Activated CD4-positive, alpha-beta T cell treated with anti-CD3 and anti-CD28 coated beads for 36 hours (primary cell): ENCODE results near the gene PHF13. TPM values are rescaled to one million over a fixed set of nuclear protein-coding genes. Genes with fewer than 3 reads are reported as not detected.
"Not testable (repeated sequence)": the region's sequence is repeated elsewhere in the genome, so short reads cannot be mapped to it uniquely, and the experiment has no call there.

Source experiments
- ATAC-seq: fragments of 200-7000 bp; cut with Tn5 transposase; one replicate; pipeline ENCODE4 v1.10.0; 2021; ENCODE audit warnings: mild to moderate bottlenecking, moderate library complexity
- CTCF ChIA-PET: fragments of 350-600 bp; sonication (Branson Sonifier 250); formaldehyde crosslinking; loops from one replicate; lab custom pipeline; 2021; ENCODE audit warnings: antibody characterized with exemption; lab: Charles Lee
- POLR2A ChIA-PET: fragments of 350-600 bp; sonication (Branson Sonifier 250); formaldehyde crosslinking; loops from one replicate; lab custom pipeline; 2021; ENCODE audit warnings: antibody characterized with exemption, inconsistent platforms; lab: Charles Lee
- DNase-seq: peaks from one replicate; pipeline ENCODE4 v3.0.0-alpha.2; 2020
- H3K27ac Mint-ChIP-seq: one replicate; pipeline ENCODE4 v1.8.0; 2021; ENCODE audit warnings: mixed read lengths
- H3K27me3 Mint-ChIP-seq: one replicate; pipeline ENCODE4 v1.8.0; 2021; ENCODE audit warnings: mixed read lengths
- H3K36me3 Mint-ChIP-seq: one replicate; pipeline ENCODE4 v1.8.0; 2021; ENCODE audit warnings: low read depth, mixed read lengths
- H3K4me1 Mint-ChIP-seq: one replicate; pipeline ENCODE4 v1.8.0; 2021; ENCODE audit warnings: mixed read lengths
- H3K4me3 Mint-ChIP-seq: one replicate; pipeline ENCODE4 v1.8.0; 2021; ENCODE audit warnings: mild to moderate bottlenecking, moderate library complexity, mixed read lengths
- H3K9me3 Mint-ChIP-seq: one replicate; pipeline ENCODE4 v1.8.0; 2021; ENCODE audit warnings: low read depth, mixed read lengths
- intact Hi-C, 2 experiments: fragments of 100-400 bp; cut with DNase I in 1 of 2; cut with micrococcal nuclease in 1 of 2; formaldehyde crosslinking; loops; one replicate each; pipeline versions ENCODE4 v1.14.2 to v1.15.1; 2022 to 2024; cut with DNase I, micrococcal nuclease
- total RNA-seq, 2 experiments: library from RNA; stranded (reverse); gene quantifications; one replicate each; pipeline ENCODE4 v1.2.3, GENCODE V29; 2021

The PHF13 gene
- total RNA-seq, 2 experiments from 2014 or later: 13.2 to 13.6 TPM

GRCh38 chr1:6645018-6645417 is 31.5 kb downstream of the PHF13 start:
- Mint-ChIP-seq H3K36me3 (peaks cover 22% of the 10 kb centered on the region), H3K9me3 (no peaks in the 10 kb centered on the region), H3K27ac (no peak overlapping the region), H3K4me1 (no peaks in the 10 kb centered on the region), H3K4me3 (no peak overlapping the region), H3K27me3 (no peaks in the 10 kb centered on the region)
- intact Hi-C loops: no loop called here
- ChIA-PET CTCF (interaction anchor here (0.7 to 2.0 kb wide), 3 partner anchors 13 to 307 kb away, joined by 3 to 8 read pairs (median 3); no protein-coding TSS in a partner anchor), POLR2A (interaction anchor here (0.6 kb wide), 1 partner anchor 13 kb away, joined by 3 read pairs; no protein-coding TSS in a partner anchor)
- ATAC-seq (no peak), DNase-seq (no peak)

GRCh38 chr1:6646499-6647148 is 33.1 kb downstream of the PHF13 start:
- no peaks in the 10 kb centered on the region for H3K9me3 Mint-ChIP-seq
- DNase-seq (peak; percentile 41), ATAC-seq (peak; percentile 51)
- H3K4me3 Mint-ChIP-seq: no peak overlapping the region
- peaks cover 24% of the 10 kb centered on the region for H3K36me3 Mint-ChIP-seq
- no peak overlapping the region for H3K27ac Mint-ChIP-seq
- ChIA-PET CTCF (interaction anchor here (0.5 to 2.0 kb wide), 24 partner anchors 8 to 602 kb away, joined by 3 to 10 read pairs (median 4); partner anchors contain the start of genes KLHL21, NOL9, PLEKHG5 and TAS1R1), POLR2A (no interaction called here)
- no peaks in the 10 kb centered on the region for H3K27me3 Mint-ChIP-seq
- intact Hi-C loops: loop anchor here (1.0 kb wide), 2 partner anchors 92 to 160 kb away; partner anchors contain the start of gene NOL9 (in 1 of the 2)
- no peaks in the 10 kb centered on the region for H3K4me1 Mint-ChIP-seq

- ChIA-PET POLR2A (no interaction called here), CTCF (interaction anchor here (0.6 to 1.1 kb wide), 2 partner anchors 37 to 162 kb away, joined by 3 to 7 read pairs; no protein-coding TSS in a partner anchor)
- Mint-ChIP-seq H3K4me3 (no peak overlapping the region), H3K27me3 (no peaks in the 10 kb centered on the region), H3K36me3 (peaks cover 21% of the 10 kb centered on the region), H3K9me3 (no peaks in the 10 kb centered on the region), H3K27ac (no peak overlapping the region), H3K4me1 (no peaks in the 10 kb centered on the region)
- ATAC-seq: no peak
- no peak for DNase-seq
- intact Hi-C loops: no loop called here
These were observed 35.0 kb downstream of the PHF13 start for GRCh38 chr1:6648556-6648955.

GRCh38 chr1:6651909-6652308 is 38.4 kb downstream of the PHF13 start:
- Mint-ChIP-seq H3K4me3 (no peak overlapping the region), H3K36me3 (peaks cover 10% of the 10 kb centered on the region), H3K9me3 (no peaks in the 10 kb centered on the region), H3K4me1 (no peaks in the 10 kb centered on the region), H3K27ac (no peak overlapping the region), H3K27me3 (no peaks in the 10 kb centered on the region)
- ChIA-PET POLR2A (no interaction called here), CTCF (interaction anchor here (0.6 kb wide), 1 partner anchor 99 kb away, joined by 3 read pairs; no protein-coding TSS in a partner anchor)
- DNase-seq: no peak
- ATAC-seq: no peak
- intact Hi-C loops: no loop called here

GRCh38 chr1:6652986-6653385 is 39.5 kb downstream of the PHF13 start:
- Mint-ChIP-seq H3K4me1 (peaks cover 5% of the 10 kb centered on the region), H3K4me3 (no peak overlapping the region), H3K9me3 (no peaks in the 10 kb centered on the region), H3K36me3 (peaks cover 10% of the 10 kb centered on the region), H3K27ac (no peak overlapping the region), H3K27me3 (no peaks in the 10 kb centered on the region)
- ATAC-seq: no peak
- CTCF ChIA-PET: interaction anchor here (1.1 kb wide), 1 partner anchor 12 kb away, joined by 3 read pairs; no protein-coding TSS in a partner anchor
- intact Hi-C loops: no loop called here
- no peak for DNase-seq
- POLR2A ChIA-PET: no interaction called here

GRCh38 chr1:6653436-6654290 is 40.1 kb downstream of the PHF13 start:
- POLR2A ChIA-PET: no interaction called here
- H3K9me3 Mint-ChIP-seq: no peaks in the 10 kb centered on the region
- no peaks in the 10 kb centered on the region for H3K27me3 Mint-ChIP-seq
- no peak for DNase-seq
- H3K27ac Mint-ChIP-seq: no peak overlapping the region
- peaks cover 6% of the 10 kb centered on the region for H3K4me1 Mint-ChIP-seq
- no peak for ATAC-seq
- peaks cover 10% of the 10 kb centered on the region for H3K36me3 Mint-ChIP-seq
- intact Hi-C loops: no loop called here
- CTCF ChIA-PET: interaction anchor here (0.7 to 2.0 kb wide), 6 partner anchors 7 to 38 kb away, joined by 3 to 10 read pairs (median 4); no protein-coding TSS in a partner anchor
- no peak overlapping the region for H3K4me3 Mint-ChIP-seq

- CTCF ChIA-PET: no interaction called here
- Mint-ChIP-seq H3K9me3 (no peaks in the 10 kb centered on the region), H3K4me3 (no peak overlapping the region), H3K36me3 (peaks cover 15% of the 10 kb centered on the region), H3K27ac (no peak overlapping the region), H3K4me1 (peaks cover 6% of the 10 kb centered on the region), H3K27me3 (no peaks in the 10 kb centered on the region)
- DNase-seq: no peak
- intact Hi-C loops: no loop called here
- POLR2A ChIA-PET: no interaction called here
- ATAC-seq: no peak
These were observed 43.6 kb downstream of the PHF13 start for GRCh38 chr1:6657138-6657537.

- CTCF ChIA-PET: interaction anchor here (0.6 kb wide), 1 partner anchor 9 kb away, joined by 6 read pairs; no protein-coding TSS in a partner anchor
- Mint-ChIP-seq H3K27me3 (no peaks in the 10 kb centered on the region), H3K9me3 (no peaks in the 10 kb centered on the region), H3K4me1 (peaks cover 6% of the 10 kb centered on the region), H3K4me3 (no peak overlapping the region), H3K27ac (no peak overlapping the region), H3K36me3 (peaks cover 18% of the 10 kb centered on the region)
- DNase-seq (no peak), ATAC-seq (no peak)
- intact Hi-C loops: no loop called here
- POLR2A ChIA-PET: no interaction called here
These were observed 45.0 kb downstream of the PHF13 start for GRCh38 chr1:6658359-6659060.

GRCh38 chr1:6660415-6661049 is 47.0 kb downstream of the PHF13 start:
- Mint-ChIP-seq H3K36me3 (peaks cover 20% of the 10 kb centered on the region), H3K4me3 (no peak overlapping the region), H3K27ac (no peak overlapping the region), H3K9me3 (no peaks in the 10 kb centered on the region), H3K27me3 (no peaks in the 10 kb centered on the region), H3K4me1 (peaks cover 6% of the 10 kb centered on the region)
- POLR2A ChIA-PET: no interaction called here
- DNase-seq (no peak), ATAC-seq (no peak)
- CTCF ChIA-PET: no interaction called here
- intact Hi-C loops: no loop called here

- intact Hi-C loops, H3K4me3 Mint-ChIP-seq, H3K9me3 Mint-ChIP-seq, H3K27ac Mint-ChIP-seq, H3K4me1 Mint-ChIP-seq, H3K27me3 Mint-ChIP-seq, POLR2A ChIA-PET, DNase-seq: not testable (repeated sequence)
- H3K36me3 Mint-ChIP-seq: peaks cover 28% of the 10 kb centered on the region
- CTCF ChIA-PET: interaction anchor here (0.6 to 1.0 kb wide), 2 partner anchors 197 to 460 kb away, joined by 4 read pairs; no protein-coding TSS in a partner anchor
- peak; percentile 19 for ATAC-seq
These were observed 48.9 kb downstream of the PHF13 start for GRCh38 chr1:6662468-6662867.
